Measurements from ENCODE around the gene GRK1.

The GRK1 gene

GRCh38 chr13:113731192-113732175 lies 64.5 kb downstream of the GRK1 start:
- DNase-seq, result no peak

- DNase-seq, result no peak
Observed at GRCh38 chr13:113732176-113732960, 65.3 kb downstream of the GRK1 start.

- DNase-seq, result no peak
Observed at GRCh38 chr13:113732961-113733950, 66.2 kb downstream of the GRK1 start.

GRCh38 chr13:113734099-113734825 lies 67.2 kb downstream of the GRK1 start:
- no peak for DNase-seq

- DNase-seq, result no peak
Observed at GRCh38 chr13:113734826-113735125, 67.8 kb downstream of the GRK1 start.

- DNase-seq, result no peak
Observed at GRCh38 chr13:113735194-113735593, 68.2 kb downstream of the GRK1 start.

- DNase-seq, result no peak
Observed at GRCh38 chr13:113735750-113736149, 68.7 kb downstream of the GRK1 start.

- DNase-seq, result no peak
Observed at GRCh38 chr13:113736258-113736731, 69.3 kb downstream of the GRK1 start.

GRCh38 chr13:113737803-113738202 lies 70.8 kb downstream of the GRK1 start:
- DNase-seq, result no peak

GRCh38 chr13:113739527-113740285 lies 72.7 kb downstream of the GRK1 start:
- no peak for DNase-seq

GRCh38 chr13:113740286-113740556 lies 73.2 kb downstream of the GRK1 start:
- DNase-seq, result no peak

- no peak for DNase-seq
Observed at GRCh38 chr13:113740661-113741060, 73.6 kb downstream of the GRK1 start.

GRCh38 chr13:113741191-113741668 lies 74.2 kb downstream of the GRK1 start:
- DNase-seq, result no peak

- no peak for DNase-seq
Observed at GRCh38 chr13:113742000-113742441, 75.0 kb downstream of the GRK1 start.

- DNase-seq, result no peak
Observed at GRCh38 chr13:113742445-113743120, 75.6 kb downstream of the GRK1 start.

GRCh38 chr13:113743366-113744195 lies 76.6 kb downstream of the GRK1 start:
- no peak for DNase-seq

- peak; percentile 81 for DNase-seq
Observed at GRCh38 chr13:113744197-113745000, 77.4 kb downstream of the GRK1 start.

GRCh38 chr13:113745059-113745458 lies 78.0 kb downstream of the GRK1 start:
- no peak for DNase-seq
